ENCODE measurements around the gene RAE1.

- no peak for TF ChIP-seq CTCF (IDR thresholded peaks at IDR 0.05)
- no peak for TF ChIP-seq POLR2A (IDR thresholded peaks at IDR 0.05)
- no peak for TF ChIP-seq EP300 (IDR thresholded peaks at IDR 0.05)
These were observed 50.5 kb downstream of the RAE1 start for GRCh38 chr20:57401565-57401918.
